ENCODE data around the gene OR2C3.

OR2C3 gene

GRCh38 chr1:247493106-247493505 is 43.1 kb downstream of the OR2C3 start:
- Histone ChIP-seq H3K79me1 (ENCODE audit: low read length) (peaks cover 4% of the 10 kb centered on the region), H2AFZ (ENCODE audit: insufficient read depth, low read length, poor library complexity) (no peak overlapping the region), H3K4ac (ENCODE audit: low read depth, low read length) (no peak overlapping the region), H3K4me3 (ENCODE audit: low read depth, low read length) (no peak overlapping the region), H3K14ac (ENCODE audit: low read length) (no peak overlapping the region), H2BK12ac (ENCODE audit: low read length) (no peak overlapping the region), H2BK120ac (ENCODE audit: insufficient read depth, low read length, poor library complexity) (no peak overlapping the region), H4K8ac (ENCODE audit: low read depth, low read length) (no peak overlapping the region), H2AK5ac (ENCODE audit: low read length) (no peak overlapping the region), H3K79me2 (ENCODE audit: control insufficient read depth, insufficient read depth, low read length, poor library complexity) (no peaks in the 10 kb centered on the region), H3K4me2 (ENCODE audit: low read length) (no peak overlapping the region), H3K18ac (ENCODE audit: low read length) (no peak overlapping the region), H3K27ac (ENCODE audit: low read depth, low read length) (no peak overlapping the region), H3K27me3 (ENCODE audit: insufficient read depth, low read length) (no peaks in the 10 kb centered on the region), H4K12ac (ENCODE audit: low read depth, low read length) (no peak overlapping the region), H3K36me3 (ENCODE audit: control insufficient read depth in 1 of 2, insufficient read depth in 2 of 2, low read length in 2 of 2) (no peaks in the 10 kb centered on the region), H3K4me1 (ENCODE audit: control insufficient read depth in 1 of 2, insufficient read depth in 2 of 2, low read length in 2 of 2) (peaks cover 0 to 3% of the 10 kb centered on the region in 2 experiments), H3K9ac (ENCODE audit: low read length) (no peak overlapping the region), H2BK5ac (ENCODE audit: low read depth, low read length, poor library complexity) (no peak overlapping the region), H4K91ac (ENCODE audit: low read depth, low read length) (peak overlapping the region; percentile 40), H3K9me3 (ENCODE audit: insufficient read depth, low read depth, low read length) (no peaks in the 10 kb centered on the region), H3K23ac (ENCODE audit: low read length) (no peak overlapping the region)
- DNase-seq, result peak in 1 of 2 donors; percentile 55
- no CpG with 5 or more reads among the region's 1 CpG for WGBS (ENCODE audit: extremely low coverage, insufficient coverage, insufficient read length)

- Histone ChIP-seq H3K27ac (ENCODE audit: low read depth, low read length) (no peak overlapping the region), H3K79me1 (ENCODE audit: low read length) (peaks cover 3% of the 10 kb centered on the region), H3K36me3 (ENCODE audit: control insufficient read depth in 1 of 2, insufficient read depth in 2 of 2, low read length in 2 of 2) (no peaks in the 10 kb centered on the region), H3K27me3 (ENCODE audit: insufficient read depth, low read length) (no peaks in the 10 kb centered on the region), H4K12ac (ENCODE audit: low read depth, low read length) (no peak overlapping the region), H2BK120ac (ENCODE audit: insufficient read depth, low read length, poor library complexity) (no peak overlapping the region), H3K18ac (ENCODE audit: low read length) (no peak overlapping the region), H3K4me1 (ENCODE audit: control insufficient read depth in 1 of 2, insufficient read depth in 2 of 2, low read length in 2 of 2) (no peaks in the 10 kb centered on the region), H3K9me3 (ENCODE audit: insufficient read depth, low read depth, low read length) (no peaks in the 10 kb centered on the region), H4K91ac (ENCODE audit: low read depth, low read length) (no peak overlapping the region), H3K23ac (ENCODE audit: low read length) (no peak overlapping the region), H3K14ac (ENCODE audit: low read length) (no peak overlapping the region), H3K4me3 (ENCODE audit: low read depth, low read length) (no peak overlapping the region), H2AK5ac (ENCODE audit: low read length) (peak overlapping the region; percentile 55), H2BK12ac (ENCODE audit: low read length) (peak overlapping the region; percentile 19), H3K4ac (ENCODE audit: low read depth, low read length) (no peak overlapping the region), H3K79me2 (ENCODE audit: control insufficient read depth, insufficient read depth, low read length, poor library complexity) (no peaks in the 10 kb centered on the region), H2BK5ac (ENCODE audit: low read depth, low read length, poor library complexity) (no peak overlapping the region), H3K4me2 (ENCODE audit: low read length) (no peak overlapping the region), H3K9ac (ENCODE audit: low read length) (no peak overlapping the region), H2AFZ (ENCODE audit: insufficient read depth, low read length, poor library complexity) (no peak overlapping the region), H4K8ac (ENCODE audit: low read depth, low read length) (no peak overlapping the region)
- no CpG with 5 or more reads among the region's 12 CpGs for WGBS (ENCODE audit: extremely low coverage, insufficient coverage, insufficient read length)
- peak in 1 of 2 donors; percentile 39 for DNase-seq
Measured at GRCh38 chr1:247491328-247491727, 44.9 kb downstream of the OR2C3 start.

- no peak overlapping the region for H3K27ac ChIP-seq (ENCODE audit: low read depth, low read length)
- peak overlapping the region; percentile 74 for H2BK120ac ChIP-seq (ENCODE audit: insufficient read depth, low read length, poor library complexity)
- H3K27me3 ChIP-seq (ENCODE audit: insufficient read depth, low read length), result no peaks in the 10 kb centered on the region
- H3K4ac ChIP-seq (ENCODE audit: low read depth, low read length), result no peak overlapping the region
- no peaks in the 10 kb centered on the region for H3K79me2 ChIP-seq (ENCODE audit: control insufficient read depth, insufficient read depth, low read length, poor library complexity)
- no peak overlapping the region for H3K18ac ChIP-seq (ENCODE audit: low read length)
- H3K4me3 ChIP-seq (ENCODE audit: low read depth, low read length), result no peak overlapping the region
- no peak overlapping the region for H2AK5ac ChIP-seq (ENCODE audit: low read length)
- no peak overlapping the region for H2AFZ ChIP-seq (ENCODE audit: insufficient read depth, low read length, poor library complexity)
- no peak overlapping the region for H3K23ac ChIP-seq (ENCODE audit: low read length)
- no peak overlapping the region for H2BK5ac ChIP-seq (ENCODE audit: low read depth, low read length, poor library complexity)
- H3K79me1 ChIP-seq (ENCODE audit: low read length), result peaks cover 6% of the 10 kb centered on the region
- H4K91ac ChIP-seq (ENCODE audit: low read depth, low read length), result peak overlapping the region; percentile 17
- H3K14ac ChIP-seq (ENCODE audit: low read length), result no peak overlapping the region
- no peaks in the 10 kb centered on the region for H3K36me3 ChIP-seq (ENCODE audit: control insufficient read depth in 1 of 2, insufficient read depth in 2 of 2, low read length in 2 of 2)
- H2BK12ac ChIP-seq (ENCODE audit: low read length), result peak overlapping the region; percentile 90
- no peak overlapping the region for H3K4me2 ChIP-seq (ENCODE audit: low read length)
- no peaks in the 10 kb centered on the region for H3K4me1 ChIP-seq (ENCODE audit: control insufficient read depth in 1 of 2, insufficient read depth in 2 of 2, low read length in 2 of 2)
- DNase-seq, result peak; percentile 20 to 74
- no peaks in the 10 kb centered on the region for H3K9me3 ChIP-seq (ENCODE audit: insufficient read depth, low read depth, low read length)
- no peak overlapping the region for H3K9ac ChIP-seq (ENCODE audit: low read length)
- H4K12ac ChIP-seq (ENCODE audit: low read depth, low read length), result no peak overlapping the region
- no peak overlapping the region for H4K8ac ChIP-seq (ENCODE audit: low read depth, low read length)
Measured at GRCh38 chr1:247487057-247487456, 49.2 kb downstream of the OR2C3 start.

GRCh38 chr1:247482747-247483146 is 53.5 kb downstream of the OR2C3 start:
- Histone ChIP-seq H3K4ac (ENCODE audit: low read depth, low read length) (no peak overlapping the region), H3K23ac (ENCODE audit: low read length) (no peak overlapping the region), H3K18ac (ENCODE audit: low read length) (no peak overlapping the region), H2BK5ac (ENCODE audit: low read depth, low read length, poor library complexity) (no peak overlapping the region), H3K27me3 (ENCODE audit: insufficient read depth, low read length) (no peaks in the 10 kb centered on the region), H3K9me3 (ENCODE audit: insufficient read depth, low read depth, low read length) (no peaks in the 10 kb centered on the region), H4K12ac (ENCODE audit: low read depth, low read length) (no peak overlapping the region), H3K27ac (ENCODE audit: low read depth, low read length) (no peak overlapping the region), H3K79me1 (ENCODE audit: low read length) (peaks cover 18% of the 10 kb centered on the region), H3K4me1 (ENCODE audit: control insufficient read depth in 1 of 2, insufficient read depth in 2 of 2, low read length in 2 of 2) (no peaks in the 10 kb centered on the region), H3K4me2 (ENCODE audit: low read length) (no peak overlapping the region), H4K8ac (ENCODE audit: low read depth, low read length) (no peak overlapping the region), H2AK5ac (ENCODE audit: low read length) (no peak overlapping the region), H3K36me3 (ENCODE audit: control insufficient read depth in 1 of 2, insufficient read depth in 2 of 2, low read length in 2 of 2) (no peaks in the 10 kb centered on the region), H3K79me2 (ENCODE audit: control insufficient read depth, insufficient read depth, low read length, poor library complexity) (no peaks in the 10 kb centered on the region), H2AFZ (ENCODE audit: insufficient read depth, low read length, poor library complexity) (no peak overlapping the region), H3K14ac (ENCODE audit: low read length) (no peak overlapping the region), H3K9ac (ENCODE audit: low read length) (no peak overlapping the region), H2BK12ac (ENCODE audit: low read length) (no peak overlapping the region), H4K91ac (ENCODE audit: low read depth, low read length) (no peak overlapping the region), H3K4me3 (ENCODE audit: low read depth, low read length) (no peak overlapping the region), H2BK120ac (ENCODE audit: insufficient read depth, low read length, poor library complexity) (no peak overlapping the region)
- WGBS (ENCODE audit: extremely low coverage, insufficient coverage, insufficient read length), result no CpG with 5 or more reads among the region's 1 CpG
- no peak for DNase-seq
